Brain microvascular endothelial cell (primary cell): Measurements from ENCODE around the gene NDUFB10.
A peak's percentile ranks its signal among the peaks of the same experiment; 100 is the strongest.

Experiments
- DNase-seq: peaks from one replicate; pipeline ENCODE4 v3.0.0-alpha.2; 2020
- H3K27ac ChIP-seq: fragments of 250-450 bp; sonication (Bioruptor Pico); 2 replicates; pipeline ENCODE4 v1.5.1; 2020; ENCODE audit warnings: mild to moderate bottlenecking, moderate library complexity
- H3K27me3 ChIP-seq: fragments of 250-450 bp; sonication (Bioruptor Pico); replicated peaks from 2 replicates; pipeline ENCODE4 v1.5.1; 2020; ENCODE audit warnings: mild to moderate bottlenecking
- H3K36me3 ChIP-seq: fragments of 250-450 bp; sonication (Bioruptor Pico); replicated peaks from 2 replicates; pipeline ENCODE4 v1.5.1; 2020; ENCODE audit warnings: mild to moderate bottlenecking
- H3K4me3 ChIP-seq: 2 replicates; pipeline ENCODE4 v1.5.1; 2011; ENCODE audit warnings: low read depth, mild to moderate bottlenecking, control low read depth, low read length, moderate library complexity
- CTCF ChIP-seq: IDR thresholded peaks from 2 replicates; pipeline ENCODE4 v1.5.1; 2011; ENCODE audit warnings: low read depth, mild to moderate bottlenecking, moderate library complexity, low read length, control low read depth, inconsistent platforms; ENCODE audit errors: missing control alignments
- in situ Hi-C: cut with HindIII; loops from 2 replicates; pipeline ENCODE4 v1.10.0; 2017; ENCODE audit warnings: low sequenced_read_pairs, low pct_ligation_motif_present

The NDUFB10 gene

GRCh38 chr16:1959269-1960039 is at the start of gene NDUFB10:
TSS of gene NDUFB10 (plus strand) at chr16:1959538. CDS start at chr16:1959625, 87 bp downstream.
- peaks cover 32% of the 10 kb centered on the region for H3K36me3 ChIP-seq
- peak; percentile 78 for DNase-seq
- peak within 1 kb of the TSS; percentile 88 for H3K4me3 ChIP-seq
- in situ Hi-C loops: no loop called here
- H3K27me3 ChIP-seq: no peaks in the 10 kb centered on the region
- peak; percentile 46 for TF ChIP-seq CTCF
- H3K27ac ChIP-seq: peak within 1 kb of the TSS; percentile 24

GRCh38 chr16:1909561-1910231 is 49.6 kb upstream of the NDUFB10 start:
- no peak for DNase-seq
- peaks cover 42% of the 10 kb centered on the region for H3K27me3 ChIP-seq
- no peaks in the 10 kb centered on the region for H3K36me3 ChIP-seq
- no peak overlapping the region for H3K4me3 ChIP-seq
- in situ Hi-C loops: no loop called here
- no peak overlapping the region for H3K27ac ChIP-seq
- TF ChIP-seq CTCF: no peak

- peaks cover 49% of the 10 kb centered on the region for H3K27me3 ChIP-seq
- in situ Hi-C loops: no loop called here
- no peak for TF ChIP-seq CTCF
- no peak overlapping the region for H3K27ac ChIP-seq
- H3K4me3 ChIP-seq: no peak overlapping the region
- no peaks in the 10 kb centered on the region for H3K36me3 ChIP-seq
- DNase-seq: no peak
Observed at GRCh38 chr16:1911467-1912214, 47.7 kb upstream of the NDUFB10 start.

GRCh38 chr16:1912215-1912543 is 47.2 kb upstream of the NDUFB10 start:
- DNase-seq: no peak
- H3K4me3 ChIP-seq: no peak overlapping the region
- H3K27me3 ChIP-seq: peaks cover 51% of the 10 kb centered on the region
- no peak for TF ChIP-seq CTCF
- in situ Hi-C loops: no loop called here
- H3K27ac ChIP-seq: no peak overlapping the region
- no peaks in the 10 kb centered on the region for H3K36me3 ChIP-seq

GRCh38 chr16:1913327-1914083 is 45.8 kb upstream of the NDUFB10 start:
- H3K4me3 ChIP-seq: no peak overlapping the region
- peaks cover 49% of the 10 kb centered on the region for H3K27me3 ChIP-seq
- no peak for TF ChIP-seq CTCF

More at GRCh38 chr16:1913327-1914083, 45.8 kb upstream of the NDUFB10 start:
- no peak overlapping the region for H3K27ac ChIP-seq
- in situ Hi-C loops: no loop called here
- H3K36me3 ChIP-seq: no peaks in the 10 kb centered on the region
- no peak for DNase-seq
